Activated naive CD4-positive, alpha-beta T cell (primary cell): ENCODE measurements around the gene CBLC.

ENCODE experiments used
- DNase-seq, 4 experiments: peaks; one replicate each; lab custom pipeline; 2025; lab: John Stamatoyannopoulos, UW

Gene CBLC

GRCh38 chr19:44777715-44778347, at the start of gene CBLC:
Gene CBLC, plus strand, starts transcription at chr19:44777890. Its CDS starts 42 bp downstream, at chr19:44777932.
- no peak for DNase-seq

- no peak for DNase-seq
Measured at GRCh38 chr19:44728178-44728577, 49.5 kb upstream of the CBLC start.

GRCh38 chr19:44729516-44730033, 48.1 kb upstream of the CBLC start:
- DNase-seq: no peak

GRCh38 chr19:44731081-44731480, 46.6 kb upstream of the CBLC start:
- no peak for DNase-seq

GRCh38 chr19:44731622-44732021, 46.1 kb upstream of the CBLC start:
- DNase-seq: no peak

GRCh38 chr19:44732235-44733014, 45.3 kb upstream of the CBLC start:
- no peak for DNase-seq

- no peak for DNase-seq
Measured at GRCh38 chr19:44734357-44734756, 43.3 kb upstream of the CBLC start.

GRCh38 chr19:44735011-44735410, 42.7 kb upstream of the CBLC start:
- DNase-seq: no peak

GRCh38 chr19:44737238-44738071, 40.2 kb upstream of the CBLC start:
- DNase-seq: no peak

GRCh38 chr19:44738136-44738535, 39.6 kb upstream of the CBLC start:
- no peak for DNase-seq

GRCh38 chr19:44738603-44739558, 38.8 kb upstream of the CBLC start:
- no peak for DNase-seq

GRCh38 chr19:44740351-44740824, 37.3 kb upstream of the CBLC start:
- DNase-seq: no peak

GRCh38 chr19:44741258-44741731, 36.4 kb upstream of the CBLC start:
- DNase-seq: no peak

- no peak for DNase-seq
Measured at GRCh38 chr19:44741841-44742329, 35.8 kb upstream of the CBLC start.

- DNase-seq: no peak
Measured at GRCh38 chr19:44742330-44743061, 35.2 kb upstream of the CBLC start.

- no peak for DNase-seq
Measured at GRCh38 chr19:44744871-44745332, 32.8 kb upstream of the CBLC start.

- DNase-seq: no peak
Measured at GRCh38 chr19:44745341-44745831, 32.3 kb upstream of the CBLC start.

GRCh38 chr19:44745887-44746600, 31.6 kb upstream of the CBLC start:
- DNase-seq: no peak

- DNase-seq: no peak
Measured at GRCh38 chr19:44746616-44746945, 31.1 kb upstream of the CBLC start.
